ENCODE data around the gene C1orf159.

C1orf159 gene

GRCh38 chr1:1085171-1085841 is 30.6 kb downstream of the C1orf159 start:
- Histone ChIP-seq H3K4me3 (ENCODE audit: low read depth in 1 of 2, low read length in 2 of 2) (no peak overlapping the region), H3K36me3 (ENCODE audit: insufficient read depth, low read length) (peaks cover 10% of the 10 kb centered on the region), H4K20me1 (ENCODE audit: insufficient read depth, low read length) (peaks cover 14% of the 10 kb centered on the region), H3K9ac (ENCODE audit: low read depth, low read length) (no peak overlapping the region), H3K4me2 (ENCODE audit: insufficient read depth, low read length) (no peak overlapping the region), H3K9me3 (ENCODE audit: insufficient read depth, low read length, severe bottlenecking) (no peaks in the 10 kb centered on the region), H3K27ac (ENCODE audit: low read length) (no peak overlapping the region), H3K4me1 (ENCODE audit: insufficient read depth, low read length) (no peaks in the 10 kb centered on the region), H3K27me3 (ENCODE audit: insufficient read depth, low read length, poor library complexity) (no peaks in the 10 kb centered on the region), H2AFZ (ENCODE audit: low read depth, low read length) (no peak overlapping the region), H3K79me2 (ENCODE audit: insufficient read depth, low read length) (no peaks in the 10 kb centered on the region)
- TF ChIP-seq EZH2 (IDR thresholded peaks at IDR 0.05; ENCODE audit: borderline replicate concordance, low read depth, low read length, severe bottlenecking) = no peak
- no peak for TF ChIP-seq CTCF (IDR thresholded peaks at IDR 0.05; ENCODE audit: borderline replicate concordance, extremely low read depth, low read length, poor library complexity, severe bottlenecking)
- ATAC-seq (ENCODE audit: insufficient read depth, low read depth) (no peak), DNase-seq (no peak)

- Histone ChIP-seq H3K4me1 (ENCODE audit: insufficient read depth, low read length) (peaks cover 2% of the 10 kb centered on the region; the same call in 1 of the 2 replicates), H3K79me2 (ENCODE audit: insufficient read depth, low read length) (no peaks in the 10 kb centered on the region), H3K4me2 (ENCODE audit: insufficient read depth, low read length) (no peak overlapping the region), H4K20me1 (ENCODE audit: insufficient read depth, low read length) (peaks cover 15% of the 10 kb centered on the region), H3K36me3 (ENCODE audit: insufficient read depth, low read length) (peaks cover 8% of the 10 kb centered on the region), H3K27me3 (ENCODE audit: insufficient read depth, low read length, poor library complexity) (peaks cover 4% of the 10 kb centered on the region), H3K9me3 (ENCODE audit: insufficient read depth, low read length, severe bottlenecking) (no peaks in the 10 kb centered on the region), H3K4me3 (ENCODE audit: low read depth in 1 of 2, low read length in 2 of 2) (no peak overlapping the region), H2AFZ (ENCODE audit: low read depth, low read length) (no peak overlapping the region), H3K9ac (ENCODE audit: low read depth, low read length) (no peak overlapping the region), H3K27ac (ENCODE audit: low read length) (no peak overlapping the region)
- ATAC-seq (ENCODE audit: insufficient read depth, low read depth) (no peak), DNase-seq (no peak)
- no peak for TF ChIP-seq EZH2 (IDR thresholded peaks at IDR 0.05; ENCODE audit: borderline replicate concordance, low read depth, low read length, severe bottlenecking)
Observed at GRCh38 chr1:1084372-1085170, 31.3 kb downstream of the C1orf159 start.

GRCh38 chr1:1083416-1084371 is 32.2 kb downstream of the C1orf159 start:
- peaks cover 7% of the 10 kb centered on the region for H3K27me3 ChIP-seq (ENCODE audit: insufficient read depth, low read length, poor library complexity)
- peaks cover 5% of the 10 kb centered on the region; the same call in 1 of the 2 replicates for H3K4me1 ChIP-seq (ENCODE audit: insufficient read depth, low read length)
- no peaks in the 10 kb centered on the region for H3K79me2 ChIP-seq (ENCODE audit: insufficient read depth, low read length)
- ATAC-seq (ENCODE audit: insufficient read depth, low read depth) = no peak
- H3K4me2 ChIP-seq (ENCODE audit: insufficient read depth, low read length) = no peak overlapping the region
- H3K36me3 ChIP-seq (ENCODE audit: insufficient read depth, low read length) = peaks cover 8% of the 10 kb centered on the region
- H2AFZ ChIP-seq (ENCODE audit: low read depth, low read length) = no peak overlapping the region
- no peak overlapping the region for H3K4me3 ChIP-seq (ENCODE audit: low read depth in 1 of 2, low read length in 2 of 2)
- H3K9me3 ChIP-seq (ENCODE audit: insufficient read depth, low read length, severe bottlenecking) = no peaks in the 10 kb centered on the region
- TF ChIP-seq CTCF (IDR thresholded peaks at IDR 0.05; ENCODE audit: borderline replicate concordance, extremely low read depth, low read length, poor library complexity, severe bottlenecking) = no peak
- no peak for TF ChIP-seq EZH2 (IDR thresholded peaks at IDR 0.05; ENCODE audit: borderline replicate concordance, low read depth, low read length, severe bottlenecking)
- no peak overlapping the region for H3K27ac ChIP-seq (ENCODE audit: low read length)
- peaks cover 18% of the 10 kb centered on the region for H4K20me1 ChIP-seq (ENCODE audit: insufficient read depth, low read length)
- no peak for DNase-seq
- no peak overlapping the region for H3K9ac ChIP-seq (ENCODE audit: low read depth, low read length)

Data from DND-41 (cell line).